GF-D8 (cell line): ENCODE data around the gene BHLHE23.
"Not testable (repeated sequence)": the region's sequence is repeated elsewhere in the genome, so short reads cannot be mapped to it uniquely, and the experiment has no call there.

Experiments used
- DNase-seq: peaks from one replicate; lab custom pipeline; 2025; lab: John Stamatoyannopoulos, UW

The BHLHE23 gene

GRCh38 chr20:63043348-63044203 is 36.8 kb upstream of the BHLHE23 start:
- DNase-seq: no peak

- DNase-seq: no peak
These were observed 35.8 kb upstream of the BHLHE23 start for GRCh38 chr20:63042448-63043071.

GRCh38 chr20:63041776-63042175 is 35.0 kb upstream of the BHLHE23 start:
- no peak for DNase-seq

DNA sequence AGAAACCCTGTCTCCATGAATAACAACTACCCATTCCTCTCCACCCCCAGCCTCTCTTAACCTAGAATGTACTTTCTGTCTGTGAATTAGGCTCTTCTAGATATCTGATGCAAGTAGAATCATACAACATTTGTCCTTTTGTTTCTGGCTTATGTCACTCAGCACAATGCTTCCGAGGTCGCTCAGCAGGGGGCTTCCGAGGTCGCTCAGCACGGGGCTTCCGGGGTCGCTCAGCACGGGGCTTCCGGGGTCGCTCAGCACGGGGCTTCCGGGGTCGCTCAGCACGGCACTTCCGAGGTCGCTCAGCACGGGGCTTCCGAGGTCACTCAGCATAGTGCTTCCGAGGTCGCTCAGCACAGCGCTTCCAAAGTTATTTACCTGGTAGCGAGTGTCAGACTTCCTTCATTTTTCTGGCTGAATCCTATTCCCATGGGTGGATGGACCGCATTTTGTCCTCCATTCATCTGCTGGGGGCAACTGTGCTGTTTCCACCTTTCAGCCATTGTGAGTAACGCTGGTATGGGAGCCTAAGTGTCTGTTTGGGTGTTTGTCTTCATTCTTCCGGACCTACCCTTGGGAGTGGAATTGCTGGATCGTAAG is 31.0 kb upstream of the BHLHE23 start:
- no peak for DNase-seq

- DNase-seq: no peak
These were observed 29.5 kb upstream of the BHLHE23 start for GRCh38 chr20:63036291-63036690.

GRCh38 chr20:63035603-63036185 is 28.9 kb upstream of the BHLHE23 start:
- no peak for DNase-seq

DNA sequence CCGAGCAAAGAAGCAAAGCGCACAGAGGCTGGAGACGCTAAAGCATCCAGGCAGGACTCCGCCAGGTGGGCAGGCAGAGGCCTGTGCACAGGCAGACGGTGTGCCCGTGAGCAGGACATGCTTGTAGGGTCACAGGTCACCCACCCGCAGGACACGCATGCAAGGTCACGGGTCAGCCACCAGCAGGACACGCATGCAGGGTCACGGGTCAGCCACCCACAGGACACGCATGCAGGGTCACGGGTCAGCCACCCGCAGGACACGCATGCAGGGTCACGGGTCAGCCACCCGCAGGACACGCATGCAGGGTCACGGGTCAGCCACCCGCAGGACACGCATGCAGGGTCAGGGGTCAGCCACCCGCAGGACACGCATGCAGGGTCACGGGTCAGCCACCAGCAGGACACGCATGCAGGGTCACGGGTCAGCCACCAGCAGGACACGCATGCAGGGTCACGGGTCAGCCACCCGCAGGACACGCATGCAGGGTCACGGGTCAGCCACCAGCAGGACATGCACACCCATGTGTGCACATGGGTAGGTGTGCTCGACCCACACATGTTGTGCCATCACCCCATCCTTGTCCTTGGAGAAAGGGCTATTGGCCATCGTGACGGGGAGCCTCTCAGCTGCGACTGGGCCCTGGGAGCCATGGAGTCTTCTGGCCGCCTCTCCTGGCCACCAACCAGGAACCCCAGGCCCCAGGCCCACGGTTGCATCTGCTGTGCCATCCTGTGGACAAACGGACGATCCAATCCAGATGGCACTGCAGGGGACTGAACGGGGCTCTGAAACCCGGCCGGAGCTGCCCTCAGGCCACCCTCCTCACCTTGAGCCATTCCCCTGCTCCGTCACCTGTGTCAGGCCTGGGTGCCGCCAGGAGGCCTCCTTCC is 28.2 kb upstream of the BHLHE23 start:
- not testable (repeated sequence) for DNase-seq

GRCh38 chr20:63033794-63034709 is 27.3 kb upstream of the BHLHE23 start:
- no peak for DNase-seq

GRCh38 chr20:63032861-63033793 is 26.4 kb upstream of the BHLHE23 start:
- DNase-seq: no peak

DNA sequence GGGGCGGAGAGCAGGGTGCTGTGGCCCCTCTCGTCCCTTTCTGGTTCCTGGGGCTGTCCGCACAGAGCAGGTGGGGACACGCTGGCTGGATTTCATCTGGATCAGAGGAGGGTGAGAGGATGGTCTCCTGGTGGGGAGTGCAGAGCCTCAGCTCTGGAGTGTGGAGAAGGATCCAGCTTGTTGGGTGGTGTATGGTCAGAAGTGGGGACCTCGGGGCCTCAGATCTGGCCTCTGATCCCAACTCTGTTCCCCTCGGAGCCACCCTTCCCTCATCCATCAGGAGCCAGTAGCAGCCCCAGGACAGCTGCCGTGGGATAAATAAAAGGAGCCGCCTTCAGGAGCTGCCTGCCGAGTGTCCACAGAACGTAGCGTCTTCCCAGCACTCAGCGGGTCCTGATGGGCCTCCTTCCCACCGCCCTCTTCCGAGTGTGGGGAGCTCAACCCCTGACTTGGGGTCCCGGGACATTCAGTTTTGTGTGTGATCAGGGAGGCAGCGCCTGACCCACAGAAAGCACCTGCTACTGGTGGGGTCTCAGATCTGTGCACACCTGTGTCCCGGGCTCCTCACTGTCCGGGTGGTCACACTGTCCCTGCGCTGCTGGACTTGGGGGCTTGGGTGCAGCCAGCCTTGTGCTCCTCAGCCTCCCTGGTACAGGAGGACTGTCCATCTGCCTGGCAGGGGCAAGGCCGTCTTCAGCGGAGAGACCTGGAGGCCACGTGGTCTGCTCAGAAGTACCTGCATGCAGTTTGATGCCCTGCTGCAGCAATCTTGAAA is 25.4 kb upstream of the BHLHE23 start:
- no peak for DNase-seq

DNA sequence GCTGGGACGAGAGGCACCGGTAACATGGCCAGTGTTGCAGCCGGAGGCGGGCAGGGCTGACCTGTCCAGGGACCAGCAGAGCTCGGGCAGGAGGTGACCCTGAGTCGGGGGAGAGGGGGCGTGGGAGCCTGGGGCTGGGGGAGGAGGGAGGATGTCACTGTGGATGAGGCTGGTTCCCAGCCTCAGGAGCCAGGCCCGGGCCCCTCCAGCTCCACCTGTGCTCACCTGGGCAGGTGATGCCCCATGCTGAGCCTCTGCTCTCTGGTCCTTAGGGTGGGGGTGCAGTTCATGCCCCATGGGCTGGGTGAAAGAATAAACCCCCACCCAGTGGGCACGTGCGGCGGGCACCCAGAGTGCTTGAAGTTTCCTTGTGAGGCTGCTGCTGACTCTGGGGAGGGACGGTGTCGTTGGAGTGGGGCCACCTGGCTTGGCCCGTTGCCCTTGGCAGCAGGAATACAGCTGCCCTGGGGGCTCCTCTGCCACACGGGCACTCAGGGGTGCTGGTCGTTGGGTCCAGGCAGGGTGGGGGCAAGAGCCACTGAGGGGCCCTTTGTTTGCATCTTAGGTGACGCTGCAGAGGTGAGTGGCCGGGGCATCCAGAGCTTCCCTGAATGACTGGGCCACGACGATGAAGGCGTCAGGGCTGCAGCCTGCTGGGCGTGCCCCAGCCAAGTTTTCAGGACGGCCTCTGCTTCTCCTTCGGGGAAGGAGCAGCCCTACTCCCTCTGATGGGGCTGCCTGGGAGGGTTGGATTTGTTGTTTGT is 24.7 kb upstream of the BHLHE23 start:
- DNase-seq: no peak

- no peak for DNase-seq
These were observed 22.8 kb upstream of the BHLHE23 start for GRCh38 chr20:63029358-63030121.

DNA sequence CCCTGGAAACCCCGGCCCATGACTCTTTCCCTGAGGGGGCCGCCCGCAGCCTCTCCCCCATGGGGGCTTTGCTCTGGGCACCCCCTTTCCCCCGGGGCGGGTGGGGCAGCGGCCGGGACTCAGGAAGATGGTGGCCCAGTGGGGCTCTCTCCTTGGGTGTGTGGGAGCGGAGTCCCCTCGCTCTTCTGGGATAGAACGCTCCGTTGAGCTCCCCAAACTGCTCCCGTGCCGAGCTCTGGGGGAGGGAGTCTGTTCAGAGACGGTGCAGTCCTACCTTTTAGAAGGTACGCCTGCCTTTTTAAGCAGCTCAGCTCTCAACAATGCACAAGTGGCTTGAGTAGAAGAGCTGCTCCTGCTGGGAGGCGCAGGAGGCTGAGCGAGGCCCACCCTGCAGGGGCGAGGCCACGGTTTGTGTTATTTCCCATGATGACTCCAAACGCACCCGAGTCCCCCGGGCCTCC is 21.7 kb upstream of the BHLHE23 start:
- DNase-seq: no peak

GRCh38 chr20:63027922-63028389 is 21.2 kb upstream of the BHLHE23 start:
- no peak for DNase-seq

DNA sequence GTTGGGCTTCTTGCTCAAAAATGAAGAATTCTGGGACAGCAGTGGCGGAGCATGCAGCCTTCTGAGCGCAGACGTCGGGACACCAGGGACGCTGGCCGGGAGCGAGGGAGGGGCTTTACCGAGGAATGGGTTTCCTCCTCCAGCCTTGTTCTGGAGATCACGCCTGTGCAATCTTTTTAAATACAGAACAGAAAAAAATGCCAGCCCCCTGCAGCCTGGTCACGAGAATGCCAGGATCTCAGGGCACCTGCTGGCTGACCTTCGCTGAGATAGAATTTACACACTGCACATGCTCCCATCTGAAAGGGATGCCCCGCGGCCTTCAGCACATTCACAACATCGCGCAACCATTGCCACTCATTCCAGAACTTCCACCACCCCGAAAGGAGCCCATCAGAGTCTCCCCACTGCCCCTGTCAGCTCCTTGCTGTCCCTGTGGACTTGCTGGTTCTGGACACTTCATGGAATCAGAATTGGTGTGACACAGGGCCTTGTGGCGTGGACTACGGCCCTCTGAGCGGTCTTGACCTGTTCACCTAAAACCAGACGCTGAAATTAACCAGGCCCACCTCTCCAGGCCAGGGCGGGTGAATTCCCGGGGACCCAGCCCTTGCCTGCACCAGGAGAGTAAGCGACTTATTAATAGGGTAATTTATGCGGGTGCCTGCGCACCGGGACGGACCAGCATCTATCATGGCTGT is 20.6 kb upstream of the BHLHE23 start:
- DNase-seq: no peak

GRCh38 chr20:63026582-63027165 is 19.9 kb upstream of the BHLHE23 start:
- no peak for DNase-seq
